Type B pancreatic cell (in vitro differentiated cells): ENCODE measurements around the gene APBB2. TPM values are rescaled to one million over a fixed set of nuclear protein-coding genes. Genes with fewer than 3 reads are reported as not detected.

Experiments
- DNase-seq: peaks from one replicate; pipeline ENCODE4 v3.0.0; 2021; ENCODE audit warnings: mixed read lengths; ENCODE audit not compliant: unreplicated experiment; ENCODE audit errors: extremely low spot score
- H3K27ac Mint-ChIP-seq: 2 replicates; pipeline ENCODE4 v1.8.0; 2021; ENCODE audit warnings: mild to moderate bottlenecking, mixed read lengths
- H3K27me3 Mint-ChIP-seq: 2 replicates; pipeline ENCODE4 v1.8.0; 2021; ENCODE audit warnings: mixed read lengths
- H3K36me3 Mint-ChIP-seq: 2 replicates; pipeline ENCODE4 v1.8.0; 2021; ENCODE audit warnings: mixed read lengths
- H3K4me1 Mint-ChIP-seq: one replicate; pipeline ENCODE4 v1.8.0; 2021; ENCODE audit warnings: mixed read lengths; ENCODE audit not compliant: unreplicated experiment
- H3K4me3 Mint-ChIP-seq: 2 replicates; pipeline ENCODE4 v1.8.0; 2021; ENCODE audit warnings: mild to moderate bottlenecking, mixed read lengths
- H3K9me3 Mint-ChIP-seq: 2 replicates; pipeline ENCODE4 v1.8.0; 2021; ENCODE audit warnings: mixed read lengths
- total RNA-seq: library from RNA; stranded (reverse); gene quantifications from 2 replicates; pipeline ENCODE4 v1.2.1, GENCODE V29; 2021; ENCODE audit warnings: low replicate concordance
- TF ChIP-seq, protein P1 (sequence below): fragments of 200-600 bp; sonication (generic); conservative IDR thresholded peaks from 2 replicates; pipeline ENCODE4 v1.5.0; 2021; ENCODE audit warnings: antibody characterized with exemption, mild to moderate bottlenecking

Gene APBB2
- total RNA-seq, 1 donor from 2014 or later: 33.3 TPM

DNA sequence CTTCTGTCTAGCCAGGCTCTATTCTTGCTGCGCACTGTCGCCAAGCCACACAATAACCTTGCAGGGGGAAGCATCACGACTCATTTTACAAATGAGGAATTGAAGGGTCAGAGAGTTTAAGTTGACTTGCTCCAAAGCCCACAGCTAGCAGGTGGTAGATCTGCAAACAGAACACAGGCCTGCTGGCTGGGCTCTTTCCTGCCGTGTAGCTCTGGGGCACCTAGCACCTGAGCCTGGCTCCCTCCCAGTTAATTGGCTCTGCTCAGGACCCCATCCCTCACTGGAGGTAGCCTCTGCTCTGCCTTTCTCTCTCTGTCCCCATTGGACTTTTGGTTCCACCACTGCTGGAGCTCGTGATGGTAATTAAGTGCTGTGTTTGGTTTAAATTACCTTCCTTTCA is 366.1 kb downstream of the APBB2 start:
- Mint-ChIP-seq H3K4me1 (peaks cover 36% of the 10 kb centered on the region), H3K27me3 (peaks cover 3% of the 10 kb centered on the region), H3K36me3 (peaks cover 5% of the 10 kb centered on the region), H3K9me3 (no peaks in the 10 kb centered on the region), H3K4me3 (no peak overlapping the region), H3K27ac (no peak overlapping the region)
- TF ChIP-seq, protein P1, sequence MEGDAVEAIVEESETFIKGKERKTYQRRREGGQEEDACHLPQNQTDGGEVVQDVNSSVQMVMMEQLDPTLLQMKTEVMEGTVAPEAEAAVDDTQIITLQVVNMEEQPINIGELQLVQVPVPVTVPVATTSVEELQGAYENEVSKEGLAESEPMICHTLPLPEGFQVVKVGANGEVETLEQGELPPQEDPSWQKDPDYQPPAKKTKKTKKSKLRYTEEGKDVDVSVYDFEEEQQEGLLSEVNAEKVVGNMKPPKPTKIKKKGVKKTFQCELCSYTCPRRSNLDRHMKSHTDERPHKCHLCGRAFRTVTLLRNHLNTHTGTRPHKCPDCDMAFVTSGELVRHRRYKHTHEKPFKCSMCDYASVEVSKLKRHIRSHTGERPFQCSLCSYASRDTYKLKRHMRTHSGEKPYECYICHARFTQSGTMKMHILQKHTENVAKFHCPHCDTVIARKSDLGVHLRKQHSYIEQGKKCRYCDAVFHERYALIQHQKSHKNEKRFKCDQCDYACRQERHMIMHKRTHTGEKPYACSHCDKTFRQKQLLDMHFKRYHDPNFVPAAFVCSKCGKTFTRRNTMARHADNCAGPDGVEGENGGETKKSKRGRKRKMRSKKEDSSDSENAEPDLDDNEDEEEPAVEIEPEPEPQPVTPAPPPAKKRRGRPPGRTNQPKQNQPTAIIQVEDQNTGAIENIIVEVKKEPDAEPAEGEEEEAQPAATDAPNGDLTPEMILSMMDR: no peak
- no peak for DNase-seq

GRCh38 chr4:40846532-40846931 is 367.8 kb downstream of the APBB2 start:
- Mint-ChIP-seq H3K36me3 (no peaks in the 10 kb centered on the region), H3K27me3 (peaks cover 3% of the 10 kb centered on the region), H3K27ac (no peak overlapping the region), H3K9me3 (no peaks in the 10 kb centered on the region), H3K4me3 (no peak overlapping the region), H3K4me1 (peaks cover 49% of the 10 kb centered on the region)
- TF ChIP-seq, protein P1: no peak
- no peak for DNase-seq

DNA sequence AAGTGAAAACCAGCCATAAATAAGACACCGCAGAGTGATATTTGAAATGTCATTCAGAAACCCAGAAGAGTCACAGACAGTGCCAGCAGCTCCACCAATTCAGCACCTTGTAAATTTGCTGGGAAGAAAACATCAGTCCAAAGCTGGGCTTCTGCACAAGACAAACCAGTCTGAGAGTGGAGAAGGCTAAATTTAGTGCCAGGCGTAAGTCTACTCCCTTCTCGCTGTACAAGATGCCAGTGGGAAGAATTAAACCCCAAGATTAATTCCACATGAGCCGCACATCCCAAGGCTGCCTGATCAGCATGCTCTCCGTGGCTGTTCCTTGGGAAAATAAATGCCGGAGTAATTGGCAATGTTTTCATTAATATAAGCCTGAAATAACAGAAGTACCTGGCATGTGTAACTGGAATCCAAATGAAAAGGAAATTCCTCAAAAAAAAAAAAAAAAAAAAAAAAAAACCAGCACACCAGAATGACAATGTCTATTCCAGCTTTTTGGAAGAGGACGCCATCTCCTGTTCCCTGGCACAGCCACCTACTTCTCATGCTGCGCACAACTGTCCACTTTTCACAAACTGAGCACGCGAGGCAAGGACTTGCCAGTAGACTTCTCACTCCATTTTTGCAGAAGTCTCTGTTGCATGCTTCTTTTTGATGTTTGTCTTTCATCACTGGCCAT is 369.0 kb downstream of the APBB2 start:
- Mint-ChIP-seq H3K27ac (peak overlapping the region; percentile 30), H3K4me1 (peaks cover 58% of the 10 kb centered on the region), H3K27me3 (peaks cover 3% of the 10 kb centered on the region), H3K36me3 (no peaks in the 10 kb centered on the region), H3K4me3 (no peak overlapping the region), H3K9me3 (no peaks in the 10 kb centered on the region)
- DNase-seq: no peak
- TF ChIP-seq, protein P1: no peak

DNA sequence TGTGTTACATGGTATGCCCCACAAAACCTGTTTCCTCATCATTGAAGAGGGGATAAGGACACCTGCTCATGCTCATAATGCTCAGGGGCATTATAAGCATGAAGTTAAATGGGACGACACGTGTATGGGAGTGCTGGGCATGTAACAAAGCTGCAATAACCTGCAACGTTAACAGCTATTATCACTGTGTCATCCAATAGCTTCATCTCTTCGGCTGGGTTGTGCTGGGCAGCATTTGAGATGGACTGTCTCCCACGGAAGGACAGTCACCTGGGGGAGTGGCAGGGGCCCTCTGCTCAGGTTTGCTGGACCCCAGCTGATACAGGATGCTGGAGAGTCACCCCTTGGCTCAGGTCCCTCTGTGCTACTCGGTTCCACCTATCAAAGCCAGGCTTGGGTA is 370.1 kb downstream of the APBB2 start:
- H3K36me3 Mint-ChIP-seq: no peaks in the 10 kb centered on the region
- no peak for DNase-seq
- peaks cover 3% of the 10 kb centered on the region for H3K27me3 Mint-ChIP-seq
- H3K27ac Mint-ChIP-seq: no peak overlapping the region
- no peaks in the 10 kb centered on the region for H3K9me3 Mint-ChIP-seq
- TF ChIP-seq, protein P1: no peak
- H3K4me3 Mint-ChIP-seq: no peak overlapping the region
- H3K4me1 Mint-ChIP-seq: peaks cover 60% of the 10 kb centered on the region

GRCh38 chr4:40843696-40844095 is 370.6 kb downstream of the APBB2 start:
- no peaks in the 10 kb centered on the region for H3K9me3 Mint-ChIP-seq
- DNase-seq: no peak
- TF ChIP-seq, protein P1: peak; percentile 18
- H3K4me1 Mint-ChIP-seq: peaks cover 54% of the 10 kb centered on the region
- no peaks in the 10 kb centered on the region for H3K36me3 Mint-ChIP-seq
- no peak overlapping the region for H3K4me3 Mint-ChIP-seq
- peaks cover under 1% of the 10 kb centered on the region for H3K27me3 Mint-ChIP-seq
- H3K27ac Mint-ChIP-seq: no peak overlapping the region
